Suppressor macrophage (primary cell): ENCODE measurements around the gene CFAP299.

Experiments used
- DNase-seq, 4 experiments: peaks; one replicate each; pipeline ENCODE4 v3.0.0-alpha.2; 2020 to 2022

Gene CFAP299

DNA sequence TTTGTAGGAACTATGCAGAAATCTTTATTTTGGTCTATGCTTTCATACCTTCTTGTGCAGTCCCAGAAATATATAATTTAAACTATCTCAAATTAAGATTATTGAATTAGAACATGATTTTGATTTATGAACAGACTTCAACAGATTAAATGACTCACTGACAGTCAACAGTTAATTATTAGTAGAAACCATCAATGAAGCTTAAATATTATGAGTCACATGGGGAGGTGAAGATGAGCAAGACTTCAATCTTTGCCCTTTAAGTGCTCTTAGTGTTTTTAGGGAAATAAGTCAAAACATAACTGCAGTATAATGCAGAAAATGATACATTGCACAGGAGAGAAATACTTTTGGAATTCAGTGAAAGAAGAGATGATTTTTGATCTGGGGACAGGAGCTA, 613.5 kb downstream of the CFAP299 start:
- DNase-seq: no peak

DNA sequence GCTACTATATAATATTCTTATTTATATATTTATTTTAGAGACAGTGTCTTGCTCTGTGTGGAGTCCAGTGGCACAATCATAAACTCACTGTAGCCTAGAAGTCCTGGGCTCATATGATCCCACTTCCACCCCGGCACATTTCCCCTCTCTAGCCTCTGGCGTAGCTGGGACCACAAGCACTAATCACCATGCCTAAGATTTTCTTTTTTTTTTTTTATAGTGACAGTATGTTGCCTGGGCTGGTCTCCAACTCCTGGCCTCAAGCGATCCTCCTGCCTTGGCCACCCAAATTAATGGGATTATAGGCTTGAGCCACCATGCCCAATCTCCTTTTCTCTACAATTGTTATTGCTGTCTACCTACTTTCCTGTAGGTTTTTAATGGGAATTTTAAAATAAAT, 620.9 kb downstream of the CFAP299 start:
- no peak for DNase-seq

GRCh38 chr4:80963051-80963450, 627.5 kb downstream of the CFAP299 start:
- no peak for DNase-seq

- DNase-seq: no peak
Measured at GRCh38 chr4:80967346-80967745, 631.8 kb downstream of the CFAP299 start.

DNA sequence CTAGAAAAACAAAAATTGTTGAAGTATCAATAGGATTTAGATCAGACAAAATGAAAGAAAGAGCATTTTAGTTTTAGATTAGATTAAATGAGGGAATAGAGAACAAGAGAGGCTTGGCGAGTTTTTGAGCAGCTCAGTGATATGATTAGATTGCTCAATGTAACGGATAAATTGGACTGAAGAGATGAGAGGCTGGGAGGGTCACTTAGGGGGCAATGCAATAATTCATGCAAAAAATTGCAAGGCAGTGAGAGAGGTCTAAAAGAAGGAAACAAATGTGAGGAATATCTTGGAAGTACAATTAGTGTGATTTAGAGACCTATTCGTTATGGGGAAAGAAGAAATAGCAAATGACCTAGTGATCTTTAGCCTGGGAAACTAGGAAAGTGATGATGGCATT, 644.7 kb downstream of the CFAP299 start:
- no peak for DNase-seq

GRCh38 chr4:80986011-80986410, 650.5 kb downstream of the CFAP299 start:
- no peak for DNase-seq

GRCh38 chr4:80989921-80990544, 654.5 kb downstream of the CFAP299 start:
- peak; percentile 65 to 73 (median 66) for DNase-seq

DNA sequence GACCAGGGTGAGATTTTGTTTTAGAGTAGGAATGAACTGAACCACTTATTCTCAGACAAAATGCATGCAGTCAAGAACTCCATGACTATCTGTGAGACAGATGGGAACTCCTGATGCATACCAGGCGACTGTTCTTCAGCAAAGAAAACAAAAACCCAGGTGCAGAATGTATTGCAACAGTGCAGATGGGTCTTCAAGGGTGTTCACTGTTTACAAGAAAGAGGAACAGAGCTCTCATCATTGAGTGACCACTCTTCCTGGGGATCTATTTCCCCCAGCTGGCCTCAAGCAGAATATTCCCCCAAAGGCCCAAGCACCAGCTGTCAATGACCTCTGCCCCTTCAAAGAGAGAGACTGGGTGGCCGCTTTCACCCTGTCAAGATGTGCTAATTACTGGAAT, 655.3 kb downstream of the CFAP299 start:
- no peak for DNase-seq

DNA sequence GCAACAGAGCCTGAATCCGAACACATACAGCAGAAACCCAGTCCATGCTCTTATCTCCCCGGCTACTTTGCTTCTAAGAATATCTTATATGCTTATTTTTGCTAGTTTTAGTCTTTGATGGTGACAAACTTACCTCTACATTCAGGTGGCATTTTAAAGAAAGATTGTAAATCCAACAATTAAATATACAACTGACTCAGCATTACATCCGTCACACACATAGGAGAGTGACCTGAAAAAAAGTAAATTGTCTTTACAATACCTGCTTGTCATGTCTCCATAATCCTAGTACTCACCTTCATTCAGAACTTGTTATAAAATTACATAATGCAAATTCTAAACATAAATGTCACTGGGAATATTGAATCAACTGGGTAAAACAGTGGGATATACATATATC, 664.4 kb downstream of the CFAP299 start:
- DNase-seq: no peak

- DNase-seq: no peak
Measured at GRCh38 chr4:81003597-81004111, 668.1 kb downstream of the CFAP299 start.

DNA sequence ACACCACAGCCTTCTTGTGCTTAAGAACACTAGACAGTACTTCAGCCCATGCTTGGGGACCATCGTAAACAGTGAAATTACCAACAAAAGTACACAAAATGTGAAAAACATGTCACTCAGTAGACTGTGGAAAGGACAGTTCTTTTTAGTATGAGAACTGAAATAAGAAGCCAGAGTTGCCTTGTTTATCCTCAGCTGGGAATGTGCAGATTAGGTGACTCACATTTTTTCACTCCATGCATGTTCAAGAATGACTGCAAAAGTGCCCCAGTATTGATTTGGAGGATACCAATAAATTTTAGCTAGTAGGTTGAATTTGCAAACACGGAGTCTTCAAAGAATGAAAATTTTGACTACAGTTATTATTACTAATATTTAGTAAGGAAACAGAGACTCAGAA, 671.9 kb downstream of the CFAP299 start:
- DNase-seq: no peak
